ENCODE measurements around the gene UBE2M. TPM values are rescaled to one million over a fixed set of nuclear protein-coding genes. Genes with fewer than 3 reads are reported as not detected.
A peak's percentile ranks its signal among the peaks of the same experiment; 100 is the strongest.

Gene UBE2M
- total RNA-seq, 1 donor from 2014 or later, result 33.6 TPM

DNA sequence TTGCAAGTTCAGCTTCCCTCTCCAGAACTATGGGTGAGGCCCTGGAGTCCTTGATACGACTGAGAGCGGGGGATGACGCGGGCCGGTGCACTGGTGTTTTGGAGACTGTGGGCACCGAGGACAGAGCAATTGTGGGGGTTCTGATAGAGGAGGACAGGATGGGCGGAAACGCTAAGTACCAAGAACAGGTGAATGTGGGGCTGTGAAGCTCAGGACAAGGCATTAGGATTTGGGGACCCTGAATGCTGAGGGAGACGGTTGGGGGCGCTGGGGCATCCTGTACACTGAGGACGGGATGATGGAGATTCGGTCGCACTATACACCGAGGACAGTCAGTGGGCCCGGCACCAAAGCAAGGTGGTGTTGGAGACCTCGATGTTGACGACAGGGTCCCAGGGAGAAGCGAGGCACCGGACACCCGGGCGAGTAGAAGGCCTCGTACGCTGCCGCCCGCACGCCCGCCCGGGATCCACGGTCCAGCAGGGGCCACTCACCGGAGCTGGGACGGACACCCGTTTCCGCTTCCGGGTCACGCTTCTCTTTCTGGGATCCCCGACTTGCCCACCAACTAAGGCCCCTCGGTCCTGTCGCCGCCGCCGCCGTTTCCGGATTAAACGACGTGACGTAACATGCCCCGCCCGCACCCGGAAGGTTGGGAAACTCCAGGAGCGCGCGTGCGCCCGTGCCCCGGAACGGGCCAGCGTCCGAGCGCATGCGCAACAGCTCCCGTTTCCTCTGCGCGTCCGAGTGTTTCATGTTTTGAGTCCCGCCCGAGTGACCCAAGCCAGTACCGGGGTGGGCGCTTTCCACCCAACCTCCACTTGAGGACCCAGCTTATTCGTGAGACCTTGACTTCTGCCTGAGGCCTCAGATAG lies 3.7 kb downstream of the UBE2M start, which contains the start of gene CHMP2A:
Gene CHMP2A (minus strand): TSS at position 612 of the 875 bp plus-strand sequence. CDS start 893 bp downstream, outside the sequence.
- Histone ChIP-seq H3K27ac (peak within 1 kb of the TSS; percentile 96), H3K4me3 (peak within 1 kb of the TSS; percentile 71 to 73), H3K9me3 (no peaks in the 10 kb centered on the region), H3K4me1 (peaks cover 47% of the 10 kb centered on the region), H3K27me3 (no peaks in the 10 kb centered on the region), H3K36me3 (peaks cover 0 to 40% of the 10 kb centered on the region in 2 donors)
- peak; percentile 97 to 98 for DNase-seq (ENCODE audit: extremely low spot score in 2 of 2)
- TF ChIP-seq POLR2AphosphoS5 (IDR thresholded peaks at IDR 0.05; ENCODE audit: insufficient read depth in 1 of 2, low read depth in 1 of 2) (peak; percentile 92 to 97), POLR2A (IDR thresholded peaks at IDR 0.05) (peak in 1 of 2 donors; percentile 47), CTCF (IDR thresholded peaks at IDR 0.05) (no peak)
- intact Hi-C loops (cut with DNase I), result no loop called here

GRCh38 chr19:58553799-58554493 lies 4.5 kb downstream of the UBE2M start:
- H3K27me3 ChIP-seq, result no peaks in the 10 kb centered on the region
- peak overlapping the region; percentile 96 for H3K27ac ChIP-seq
- peak overlapping the region; percentile 71 to 73 for H3K4me3 ChIP-seq
- DNase-seq (ENCODE audit: extremely low spot score in 2 of 2), result peak in 1 of 2 donors; percentile 88
- TF ChIP-seq CTCF (IDR thresholded peaks at IDR 0.05), result no peak
- TF ChIP-seq POLR2A (IDR thresholded peaks at IDR 0.05), result no peak
- TF ChIP-seq POLR2AphosphoS5 (IDR thresholded peaks at IDR 0.05; ENCODE audit: insufficient read depth in 1 of 2, low read depth in 1 of 2), result no peak
- H3K4me1 ChIP-seq, result peaks cover 44% of the 10 kb centered on the region
- no peaks in the 10 kb centered on the region for H3K9me3 ChIP-seq
- H3K36me3 ChIP-seq, result peaks cover 0 to 48% of the 10 kb centered on the region in 2 donors
- intact Hi-C loops (cut with DNase I), result no loop called here

- peaks cover 42% of the 10 kb centered on the region for H3K4me1 ChIP-seq
- intact Hi-C loops (cut with DNase I), result no loop called here
- no peak overlapping the region for H3K4me3 ChIP-seq
- H3K9me3 ChIP-seq, result no peaks in the 10 kb centered on the region
- peaks cover 0 to 61% of the 10 kb centered on the region in 2 donors for H3K36me3 ChIP-seq
- DNase-seq (ENCODE audit: extremely low spot score in 2 of 2), result no peak
- no peak for TF ChIP-seq POLR2AphosphoS5 (IDR thresholded peaks at IDR 0.05; ENCODE audit: insufficient read depth in 1 of 2, low read depth in 1 of 2)
- TF ChIP-seq CTCF (IDR thresholded peaks at IDR 0.05), result no peak
- TF ChIP-seq POLR2A (IDR thresholded peaks at IDR 0.05), result no peak
- no peak overlapping the region for H3K27ac ChIP-seq
- no peaks in the 10 kb centered on the region for H3K27me3 ChIP-seq
These were observed 5.8 kb downstream of the UBE2M start for GRCh38 chr19:58552655-58553054.

DNA sequence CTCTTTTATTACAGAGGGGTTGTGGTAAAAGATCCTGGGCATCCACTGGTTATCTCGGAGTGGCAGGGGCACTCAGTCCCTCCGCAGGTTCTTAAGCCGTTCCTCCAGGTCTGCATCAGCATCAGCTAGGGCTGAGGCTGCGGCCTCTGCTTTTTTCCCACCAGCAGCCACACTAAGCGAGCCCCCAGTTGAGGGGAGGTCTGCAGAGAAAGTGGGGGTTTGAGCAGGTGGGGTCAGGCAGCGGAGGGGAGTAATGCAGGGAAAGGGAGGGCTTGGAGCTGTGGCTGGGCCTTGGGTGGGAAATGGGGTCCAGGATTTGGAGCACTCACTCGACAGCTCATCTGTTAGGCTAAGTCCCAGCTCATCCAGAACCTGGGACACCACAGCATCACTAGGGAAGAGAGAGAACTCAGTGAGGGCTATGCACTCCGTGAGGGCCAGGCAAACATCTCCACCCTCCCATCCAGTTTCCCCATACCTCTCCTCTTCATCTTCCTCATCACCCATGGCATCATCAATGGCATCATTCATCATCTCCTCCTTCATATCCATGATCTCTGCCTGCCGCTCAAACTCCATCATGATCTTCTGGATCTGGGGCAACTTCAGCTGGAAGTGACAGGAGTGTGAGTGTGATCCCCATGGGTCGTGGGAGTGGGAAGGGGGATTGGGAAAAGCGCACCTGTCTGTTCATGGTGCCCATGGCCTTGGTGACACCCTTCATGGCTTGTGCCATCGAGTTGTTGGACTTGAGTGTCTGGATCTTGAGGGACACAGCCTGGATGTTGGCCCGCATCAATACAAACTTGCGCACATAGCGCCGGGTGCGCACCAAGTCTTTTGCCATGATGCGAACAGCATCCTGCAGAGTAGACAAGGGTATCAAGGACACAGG lies 6.6 kb downstream of the UBE2M start:
- H3K4me1 ChIP-seq, result peaks cover 42% of the 10 kb centered on the region
- intact Hi-C loops (cut with DNase I), result no loop called here
- no peak for TF ChIP-seq POLR2A (IDR thresholded peaks at IDR 0.05)
- no peak for TF ChIP-seq POLR2AphosphoS5 (IDR thresholded peaks at IDR 0.05; ENCODE audit: insufficient read depth in 1 of 2, low read depth in 1 of 2)
- TF ChIP-seq CTCF (IDR thresholded peaks at IDR 0.05), result no peak

More for the DNA sequence above, 6.6 kb downstream of the UBE2M start:
- Histone ChIP-seq H3K9me3 (no peaks in the 10 kb centered on the region), H3K27me3 (no peaks in the 10 kb centered on the region), H3K27ac (no peak overlapping the region), H3K4me3 (no peak overlapping the region), H3K36me3 (peaks cover 0 to 69% of the 10 kb centered on the region in 2 donors)
- DNase-seq (ENCODE audit: extremely low spot score in 2 of 2), result peak in 1 of 2 donors; percentile 82
